COLO668 (cell line): ENCODE results near the gene SAMD1.

Experiments
- DNase-seq: peaks from one replicate; lab custom pipeline; 2025; ENCODE audit not compliant: unreplicated experiment; lab: John Stamatoyannopoulos, UW

Gene SAMD1

DNA sequence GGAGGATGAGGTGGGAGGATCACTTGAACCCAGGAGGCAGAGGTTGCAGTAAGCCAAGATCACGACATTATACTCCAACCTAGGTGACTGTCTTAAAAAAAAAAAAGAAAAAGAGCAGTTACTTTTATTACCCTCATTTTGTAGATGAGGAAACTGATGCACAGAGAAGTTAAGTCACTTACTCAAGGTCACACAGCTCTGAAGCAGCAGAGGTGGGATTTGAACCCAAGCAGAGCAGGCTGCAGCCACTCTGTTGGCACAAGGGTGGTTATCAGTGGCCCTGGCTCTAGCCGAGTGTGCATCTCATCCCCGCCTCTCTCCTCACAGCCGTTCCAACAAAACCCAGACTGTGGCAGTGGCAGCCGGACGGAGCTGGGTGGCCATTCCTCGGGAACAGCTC, 51.4 kb downstream of the SAMD1 start:
- DNase-seq, result no peak
